A673 (cell line): Measurements from ENCODE around the gene ILDR1. TPM values are rescaled to one million over a fixed set of nuclear protein-coding genes. Genes with fewer than 3 reads are reported as not detected.
A peak's percentile ranks its signal among the peaks of the same experiment; 100 is the strongest.

Experiments
- BruUV-seq: library from RNA; stranded (reverse); fragments of 400-500 nt; replicated peaks from 2 replicates; lab custom pipeline; 2021; lab: Mats Ljungman, UMichigan
- CTCF ChIA-PET: fragments of 300-600 bp; sonication (Branson Sonifier 250); formaldehyde crosslinking; loops from one replicate; lab custom pipeline; 2022; ENCODE audit warnings: antibody characterized with exemption; lab: Charles Lee
- POLR2A ChIA-PET: fragments of 300-600 bp; sonication (Branson Sonifier 250); formaldehyde crosslinking; loops from one replicate; lab custom pipeline; 2022; ENCODE audit warnings: antibody characterized with exemption; ENCODE audit not compliant: low non-redundant PET; lab: Charles Lee
- DNase-seq: peaks from one replicate; pipeline ENCODE4 v3.0.0-alpha.2; 2015; ENCODE audit warnings: low spot score
- H3K27ac ChIP-seq: fragments of 200-600 bp; sonication (generic); 2 replicates; pipeline ENCODE4 v1.5.1; 2016; ENCODE audit warnings: mixed run types, low read depth, mild to moderate bottlenecking, mixed read lengths, antibody characterized with exemption, low read length; ENCODE audit not compliant: poor library complexity, severe bottlenecking
- H3K27me3 ChIP-seq: fragments of 200-600 bp; sonication (generic); replicated peaks from 2 replicates; pipeline ENCODE4 v1.6.1; 2017; ENCODE audit warnings: mixed run types, low read depth, mild to moderate bottlenecking, mixed read lengths, antibody characterized with exemption, low read length; ENCODE audit not compliant: insufficient read depth, poor library complexity
- H3K36me3 ChIP-seq: fragments of 200-600 bp; sonication (generic); 2 replicates; pipeline ENCODE4 v1.6.1; 2016; ENCODE audit warnings: mixed run types, mild to moderate bottlenecking, mixed read lengths, antibody characterized with exemption, low read length; ENCODE audit not compliant: insufficient read depth, poor library complexity, severe bottlenecking
- H3K4me1 ChIP-seq: fragments of 200-600 bp; sonication (generic); 2 replicates; pipeline ENCODE4 v1.6.1; 2017; ENCODE audit warnings: mixed run types, mild to moderate bottlenecking, mixed read lengths, antibody characterized with exemption, low read length; ENCODE audit not compliant: insufficient read depth, poor library complexity, severe bottlenecking
- H3K4me3 ChIP-seq: fragments of 200-600 bp; sonication (generic); 2 replicates; pipeline ENCODE4 v1.5.1; 2016; ENCODE audit warnings: low read depth, mixed run types, mild to moderate bottlenecking, mixed read lengths, low read length; ENCODE audit not compliant: poor library complexity, severe bottlenecking
- H3K9me3 ChIP-seq: fragments of 200-600 bp; sonication (generic); 2 replicates; pipeline ENCODE4 v1.6.1; 2016; ENCODE audit warnings: mixed run types, low read depth, mild to moderate bottlenecking, mixed read lengths, antibody characterized with exemption, low read length; ENCODE audit not compliant: poor library complexity, severe bottlenecking
- CTCF ChIP-seq: fragments of 300-800, 200-600 bp; sonication (generic); conservative IDR thresholded peaks from 2 replicates; pipeline ENCODE4 v1.5.1; 2017; ENCODE audit warnings: low read depth, mild to moderate bottlenecking, antibody characterized with exemption, low read length, moderate library complexity, mixed read lengths
- EZH2 ChIP-seq: fragments of 200-600 bp; sonication (generic); IDR thresholded peaks from 2 replicates; pipeline ENCODE4 v1.6.1; 2017; ENCODE audit warnings: borderline replicate concordance, low read depth, mild to moderate bottlenecking, mixed read lengths, antibody characterized with exemption, low read length; ENCODE audit not compliant: poor library complexity, severe bottlenecking
- intact Hi-C: fragments of 100-400 bp; cut with micrococcal nuclease; formaldehyde crosslinking; loops from one replicate; pipeline ENCODE4 v1.10.0; 2022; ENCODE audit not compliant: unreplicated experiment
- total RNA-seq: library from RNA; stranded (reverse); gene quantifications from 2 replicates; pipeline ENCODE4 v1.2.3, GENCODE V29; 2021

Gene ILDR1
- total RNA-seq, 1 experiment from 2014 or later: not detected

- intact Hi-C loops: no loop called here
- no TSS peak for BruUV-seq
Measured at GRCh38 chr3:122030381-122031122, 8.5 kb upstream of the ILDR1 start.

DNA sequence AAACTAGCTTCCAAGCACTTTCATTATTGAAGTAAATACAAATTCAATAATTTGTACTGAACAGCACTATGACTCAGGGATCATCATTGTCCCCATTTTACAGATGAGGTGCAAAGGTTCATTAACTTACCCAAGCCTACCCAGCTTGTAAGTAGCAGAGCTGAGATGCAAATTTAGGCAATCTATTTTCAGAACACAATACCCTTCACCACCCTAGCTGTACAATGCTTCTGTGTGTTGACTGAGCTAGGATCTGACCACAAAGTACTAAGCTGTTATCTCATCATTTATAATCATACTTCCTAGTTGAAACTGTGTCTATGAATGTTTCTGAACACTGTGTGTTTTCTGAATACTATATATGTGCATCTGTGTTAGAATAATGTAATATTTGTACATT, 3.2 kb upstream of the ILDR1 start:
- Histone ChIP-seq H3K27ac (no peak overlapping the region), H3K4me3 (no peak overlapping the region), H3K27me3 (no peaks in the 10 kb centered on the region), H3K4me1 (no peaks in the 10 kb centered on the region), H3K36me3 (no peaks in the 10 kb centered on the region), H3K9me3 (no peaks in the 10 kb centered on the region)
- ChIA-PET POLR2A (no interaction called here), CTCF (no interaction called here)
- no peak for DNase-seq
- intact Hi-C loops: no loop called here
- BruUV-seq: no TSS peak
- TF ChIP-seq EZH2 (no peak), CTCF (no peak)

More at GRCh38 chr3:122030381-122031122, 8.5 kb upstream of the ILDR1 start:
- H3K27me3 ChIP-seq: no peaks in the 10 kb centered on the region
- H3K36me3 ChIP-seq: no peaks in the 10 kb centered on the region
- ChIA-PET CTCF (no interaction called here), POLR2A (no interaction called here)
- peak; percentile 33 for DNase-seq
- H3K27ac ChIP-seq: no peak overlapping the region
- H3K4me1 ChIP-seq: peaks cover 4% of the 10 kb centered on the region
- H3K4me3 ChIP-seq: no peak overlapping the region
- TF ChIP-seq EZH2 (no peak), CTCF (no peak)
- H3K9me3 ChIP-seq: no peaks in the 10 kb centered on the region

GRCh38 chr3:122024800-122025199, 2.8 kb upstream of the ILDR1 start:
- ChIA-PET CTCF (no interaction called here), POLR2A (no interaction called here)
- no peaks in the 10 kb centered on the region for H3K9me3 ChIP-seq
- no peaks in the 10 kb centered on the region for H3K4me1 ChIP-seq
- H3K4me3 ChIP-seq: no peak overlapping the region
- no peaks in the 10 kb centered on the region for H3K27me3 ChIP-seq
- BruUV-seq: no TSS peak
- TF ChIP-seq CTCF (no peak), EZH2 (no peak)
- intact Hi-C loops: no loop called here
- H3K27ac ChIP-seq: no peak overlapping the region
- H3K36me3 ChIP-seq: no peaks in the 10 kb centered on the region
- no peak for DNase-seq
